ENCODE data around the gene CACNA1B.

DNA sequence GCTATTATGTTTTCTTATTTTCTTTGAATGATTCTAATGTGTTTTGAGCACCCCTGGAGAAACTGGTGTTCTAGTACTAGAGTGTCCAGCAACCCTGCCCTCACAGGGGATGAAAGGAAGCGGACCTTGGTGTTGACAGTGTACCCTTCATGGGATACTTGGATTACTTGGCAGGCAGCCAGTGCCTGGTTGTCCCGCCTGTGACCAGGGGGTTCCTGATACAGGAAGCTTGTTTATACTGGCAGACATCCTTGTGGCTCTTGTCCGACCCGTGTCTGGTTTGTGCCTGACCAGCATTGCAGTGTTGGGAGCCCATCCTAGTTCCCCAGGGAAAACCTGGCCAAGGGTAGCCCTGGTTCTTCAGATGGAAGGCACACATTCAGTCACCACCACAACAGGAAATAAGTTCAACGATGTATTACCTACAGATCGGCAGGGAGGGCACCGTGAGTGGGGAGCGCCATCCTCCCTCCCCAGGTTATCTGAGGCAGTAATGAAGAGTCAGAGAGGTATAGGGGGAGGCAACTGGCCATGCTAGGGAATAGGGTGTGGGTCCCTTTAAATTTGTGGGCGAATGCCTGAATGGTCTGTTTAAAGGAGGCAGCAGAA is 47.3 kb downstream of the CACNA1B start:
- TF ChIP-seq RAD21 (conservative IDR thresholded peaks at IDR 0.05 in 1 of 2, IDR thresholded peaks at IDR 0.05 in 1 of 2) (no peak), NR3C1 (IDR thresholded peaks at IDR 0.05) (no peak), ESRRA (IDR thresholded peaks at IDR 0.05; ENCODE audit: borderline replicate concordance, low read length) (no peak), MYC (IDR thresholded peaks at IDR 0.05; ENCODE audit: borderline replicate concordance, low read length) (no peak), CBX8 (IDR thresholded peaks at IDR 0.05) (no peak), NFE2L2 (conservative IDR thresholded peaks at IDR 0.05; ENCODE audit: low read length) (no peak), EP300 (IDR thresholded peaks at IDR 0.05) (no peak), POLR2A (IDR thresholded peaks at IDR 0.05; ENCODE audit: low read length) (no peak), CEBPB (IDR thresholded peaks at IDR 0.05) (no peak), SREBF2 (IDR thresholded peaks at IDR 0.05) (no peak), HDAC2 (IDR thresholded peaks at IDR 0.05) (no peak)
- TF ChIP-seq, protein P1, sequence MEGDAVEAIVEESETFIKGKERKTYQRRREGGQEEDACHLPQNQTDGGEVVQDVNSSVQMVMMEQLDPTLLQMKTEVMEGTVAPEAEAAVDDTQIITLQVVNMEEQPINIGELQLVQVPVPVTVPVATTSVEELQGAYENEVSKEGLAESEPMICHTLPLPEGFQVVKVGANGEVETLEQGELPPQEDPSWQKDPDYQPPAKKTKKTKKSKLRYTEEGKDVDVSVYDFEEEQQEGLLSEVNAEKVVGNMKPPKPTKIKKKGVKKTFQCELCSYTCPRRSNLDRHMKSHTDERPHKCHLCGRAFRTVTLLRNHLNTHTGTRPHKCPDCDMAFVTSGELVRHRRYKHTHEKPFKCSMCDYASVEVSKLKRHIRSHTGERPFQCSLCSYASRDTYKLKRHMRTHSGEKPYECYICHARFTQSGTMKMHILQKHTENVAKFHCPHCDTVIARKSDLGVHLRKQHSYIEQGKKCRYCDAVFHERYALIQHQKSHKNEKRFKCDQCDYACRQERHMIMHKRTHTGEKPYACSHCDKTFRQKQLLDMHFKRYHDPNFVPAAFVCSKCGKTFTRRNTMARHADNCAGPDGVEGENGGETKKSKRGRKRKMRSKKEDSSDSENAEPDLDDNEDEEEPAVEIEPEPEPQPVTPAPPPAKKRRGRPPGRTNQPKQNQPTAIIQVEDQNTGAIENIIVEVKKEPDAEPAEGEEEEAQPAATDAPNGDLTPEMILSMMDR (IDR thresholded peaks at IDR 0.05) = no peak
